Thoracic aorta (tissue), 2 donors: ENCODE measurements around the gene PTPN6. TPM values are rescaled to one million over a fixed set of nuclear protein-coding genes. Genes with fewer than 3 reads are reported as not detected.
A peak's percentile ranks its signal among the peaks of the same experiment; 100 is the strongest.

Experiments used
- ATAC-seq: fragments of 150-250 bp; one replicate; pipeline ENCODE4 v1.8.0; 2017; ENCODE audit warnings: low read depth; ENCODE audit not compliant: insufficient number of reproducible peaks, low FRiP score
- DNase-seq: peaks from one replicate; pipeline ENCODE4 v3.0.0-alpha.2; 2020; ENCODE audit warnings: low spot score
- H3K27ac ChIP-seq, 2 donors: fragments of 200-600 bp; sonication (generic); 1 replicate in 1 of 2; 2 replicates in 1 of 2; pipeline ENCODE4 v1.5.1; 2016; ENCODE audit warnings: mild to moderate bottlenecking in 2 of 2, moderate library complexity in 2 of 2
- H3K27me3 ChIP-seq: fragments of 200-600 bp; sonication (generic); replicated peaks from 2 replicates; pipeline ENCODE4 v1.6.0; 2016; ENCODE audit warnings: mild to moderate bottlenecking; ENCODE audit not compliant: insufficient read depth
- H3K36me3 ChIP-seq: fragments of 200-600 bp; sonication (generic); one replicate; pipeline ENCODE4 v1.5.1; 2016
- H3K4me1 ChIP-seq, 2 donors: fragments of 200-600 bp; sonication (generic); 1 replicate in 1 of 2; 2 replicates in 1 of 2; pipeline versions ENCODE4 v1.5.1 to v1.6.0; 2016; ENCODE audit warnings: low read depth in 2 of 2, mild to moderate bottlenecking in 1 of 2; ENCODE audit not compliant: control insufficient read depth in 1 of 2
- H3K4me3 ChIP-seq: fragments of 200-600 bp; sonication (generic); 2 replicates; pipeline ENCODE4 v1.5.1; 2016; ENCODE audit warnings: mild to moderate bottlenecking
- H3K9me3 ChIP-seq: fragments of 200-600 bp; sonication (generic); 2 replicates; pipeline ENCODE4 v1.5.1; 2016
- total RNA-seq, 2 donors: library from RNA; depleted of rRNA; stranded (reverse); fragments of >200 nt; gene quantifications; one replicate each; pipeline versions ENCODE4 v1.1.0 to v1.2.3, GENCODE V29; 2016
- TF ChIP-seq, protein P1 (sequence below): fragments of 200-600 bp; sonication (generic); IDR thresholded peaks from one replicate; pipeline ENCODE4 v1.5.1; 2019; ENCODE audit warnings: antibody characterized with exemption

The PTPN6 gene
- total RNA-seq, 2 donors from 2014 or later = 19.0 to 24.0 TPM

DNA sequence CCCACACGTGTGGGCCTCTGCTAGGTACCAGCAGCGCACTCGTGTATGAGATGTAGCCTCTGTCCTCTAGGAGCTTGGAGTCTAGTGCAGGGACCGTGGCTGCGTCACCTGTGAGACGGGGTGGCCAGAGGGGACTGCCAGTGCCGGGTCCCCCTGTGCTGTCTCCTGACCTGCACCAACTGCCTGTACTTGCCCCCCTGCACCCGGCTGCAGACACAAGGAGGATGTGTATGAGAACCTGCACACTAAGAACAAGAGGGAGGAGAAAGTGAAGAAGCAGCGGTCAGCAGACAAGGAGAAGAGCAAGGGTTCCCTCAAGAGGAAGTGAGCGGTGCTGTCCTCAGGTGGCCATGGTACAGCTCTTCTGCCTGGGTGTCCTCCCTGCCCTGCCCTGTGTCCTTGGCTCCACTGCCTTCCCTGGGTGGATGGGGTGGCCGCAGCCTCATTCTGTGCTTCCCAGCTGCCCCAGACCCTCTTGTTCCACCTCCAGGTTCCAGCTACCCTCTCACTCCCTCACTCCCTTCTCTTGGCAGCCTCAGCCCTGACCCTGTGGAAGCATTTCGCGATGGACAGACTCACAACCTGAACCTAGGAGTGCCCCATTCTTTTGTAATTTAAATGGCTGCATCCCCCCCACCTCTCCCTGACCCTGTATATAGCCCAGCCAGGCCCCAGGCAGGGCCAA is 9.6 kb downstream of the PTPN6 start:
- ATAC-seq = no peak
- Histone ChIP-seq H3K4me1 (peaks cover 6 to 10% of the 10 kb centered on the region in 2 donors), H3K27ac (peak overlapping the region in 1 of 2 donors; percentile 41), H3K27me3 (no peaks in the 10 kb centered on the region), H3K4me3 (peak overlapping the region; percentile 25), H3K36me3 (peaks cover 6% of the 10 kb centered on the region), H3K9me3 (no peaks in the 10 kb centered on the region)
- no peak for DNase-seq
- TF ChIP-seq, protein P1, sequence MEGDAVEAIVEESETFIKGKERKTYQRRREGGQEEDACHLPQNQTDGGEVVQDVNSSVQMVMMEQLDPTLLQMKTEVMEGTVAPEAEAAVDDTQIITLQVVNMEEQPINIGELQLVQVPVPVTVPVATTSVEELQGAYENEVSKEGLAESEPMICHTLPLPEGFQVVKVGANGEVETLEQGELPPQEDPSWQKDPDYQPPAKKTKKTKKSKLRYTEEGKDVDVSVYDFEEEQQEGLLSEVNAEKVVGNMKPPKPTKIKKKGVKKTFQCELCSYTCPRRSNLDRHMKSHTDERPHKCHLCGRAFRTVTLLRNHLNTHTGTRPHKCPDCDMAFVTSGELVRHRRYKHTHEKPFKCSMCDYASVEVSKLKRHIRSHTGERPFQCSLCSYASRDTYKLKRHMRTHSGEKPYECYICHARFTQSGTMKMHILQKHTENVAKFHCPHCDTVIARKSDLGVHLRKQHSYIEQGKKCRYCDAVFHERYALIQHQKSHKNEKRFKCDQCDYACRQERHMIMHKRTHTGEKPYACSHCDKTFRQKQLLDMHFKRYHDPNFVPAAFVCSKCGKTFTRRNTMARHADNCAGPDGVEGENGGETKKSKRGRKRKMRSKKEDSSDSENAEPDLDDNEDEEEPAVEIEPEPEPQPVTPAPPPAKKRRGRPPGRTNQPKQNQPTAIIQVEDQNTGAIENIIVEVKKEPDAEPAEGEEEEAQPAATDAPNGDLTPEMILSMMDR = no peak

DNA sequence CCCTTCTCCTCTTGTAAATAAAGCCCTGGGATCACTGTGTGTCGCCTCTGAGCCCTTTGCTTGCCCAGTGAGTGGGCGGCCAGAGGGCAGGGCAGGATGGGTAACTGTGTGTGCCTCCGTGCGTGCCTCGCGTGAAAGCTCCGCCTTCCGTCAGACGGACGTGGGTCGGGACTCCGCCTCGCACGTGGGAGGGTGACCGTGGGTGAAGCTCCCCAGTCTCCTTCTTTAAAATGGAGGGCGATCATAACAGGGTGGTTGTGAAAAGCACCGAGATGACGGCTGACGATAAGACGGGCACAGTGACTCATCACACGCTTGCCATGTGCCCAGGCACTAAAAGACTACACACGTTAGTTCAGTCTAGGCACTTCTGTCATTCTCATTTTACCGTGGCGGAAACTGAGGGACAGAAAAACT is 10.1 kb downstream of the PTPN6 start:
- no peak for DNase-seq
- Histone ChIP-seq H3K27me3 (no peaks in the 10 kb centered on the region), H3K36me3 (peaks cover 11% of the 10 kb centered on the region), H3K4me1 (peaks cover 6 to 10% of the 10 kb centered on the region in 2 donors), H3K4me3 (peak overlapping the region; percentile 25), H3K27ac (peak overlapping the region; percentile 12 to 41), H3K9me3 (no peaks in the 10 kb centered on the region)
- ATAC-seq = peak; percentile 15
- TF ChIP-seq, protein P1 = no peak

DNA sequence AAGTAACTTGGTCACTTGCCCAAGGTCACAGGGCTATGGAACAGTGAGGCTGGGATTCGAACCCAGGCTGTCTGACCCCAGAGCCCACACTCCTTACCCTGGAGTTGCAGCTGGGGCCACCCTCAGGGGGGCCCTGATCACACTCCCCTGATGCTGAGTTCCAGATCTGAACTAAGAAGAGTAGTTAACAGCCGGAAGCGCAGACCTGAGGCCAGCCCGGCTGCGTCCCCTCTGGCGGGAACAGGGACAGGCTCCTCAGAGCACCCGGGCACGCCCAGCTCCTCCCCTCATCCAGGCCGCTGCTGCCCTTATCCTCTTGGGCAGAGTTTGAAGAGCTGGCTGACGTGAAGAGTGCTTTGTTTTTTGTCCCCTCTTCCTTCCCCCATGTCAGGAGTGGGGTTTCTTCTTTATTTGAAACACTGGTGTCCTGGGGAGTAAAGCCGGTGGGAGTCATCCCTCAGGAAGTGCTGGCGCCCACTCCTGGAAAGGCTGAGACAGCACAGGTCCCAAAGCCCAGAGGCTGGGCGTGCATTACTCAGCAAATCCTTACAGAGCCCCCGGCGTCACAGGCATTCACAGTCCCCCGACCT is 10.6 kb downstream of the PTPN6 start:
- peaks cover 6 to 10% of the 10 kb centered on the region in 2 donors for H3K4me1 ChIP-seq
- peak overlapping the region; percentile 25 for H3K4me3 ChIP-seq
- peak overlapping the region; percentile 12 to 41 for H3K27ac ChIP-seq
- DNase-seq (no peak), ATAC-seq (no peak)
- H3K36me3 ChIP-seq = peaks cover 17% of the 10 kb centered on the region
- TF ChIP-seq, protein P1 = peak; percentile 23
- H3K27me3 ChIP-seq = no peaks in the 10 kb centered on the region
- no peaks in the 10 kb centered on the region for H3K9me3 ChIP-seq

DNA sequence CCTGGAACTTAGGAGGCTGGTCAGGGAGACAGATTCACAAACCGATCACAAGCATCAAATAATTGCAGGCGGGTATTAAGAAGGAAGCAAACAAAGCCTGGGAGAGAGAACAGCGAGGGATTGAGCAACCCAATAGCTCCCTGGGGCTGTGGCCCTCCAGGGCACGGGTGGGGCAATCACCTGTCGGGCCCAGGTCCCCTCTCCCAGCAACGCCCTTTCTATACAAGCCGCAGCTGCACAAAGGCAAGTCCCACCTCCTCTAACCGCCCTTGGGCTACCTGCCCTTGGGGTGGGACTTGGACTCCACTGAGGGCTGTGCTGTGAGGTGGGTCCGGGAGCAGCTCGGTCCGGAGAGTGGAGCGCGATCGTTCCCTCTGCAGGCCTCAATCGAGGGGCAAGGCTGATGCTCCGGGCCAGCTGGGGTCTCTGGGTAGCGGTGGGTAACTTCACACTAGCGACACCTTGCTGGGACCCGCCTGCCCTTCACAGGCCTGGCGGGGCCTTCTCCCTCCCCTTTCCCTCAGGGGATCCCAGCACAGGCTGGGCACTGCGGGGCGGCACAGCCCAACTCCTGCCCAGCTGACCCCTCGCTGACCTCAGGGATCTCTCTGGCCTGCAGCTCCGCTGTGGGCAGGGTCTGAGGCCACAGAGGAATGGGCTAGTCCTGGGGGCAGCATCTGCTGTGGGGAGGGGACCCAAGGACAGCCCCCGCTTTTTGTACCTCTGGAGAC is 11.3 kb downstream of the PTPN6 start:
- no peak for ATAC-seq
- Histone ChIP-seq H3K27me3 (no peaks in the 10 kb centered on the region), H3K4me1 (peaks cover 6 to 10% of the 10 kb centered on the region in 2 donors), H3K4me3 (no peak overlapping the region), H3K36me3 (peaks cover 23% of the 10 kb centered on the region), H3K9me3 (no peaks in the 10 kb centered on the region), H3K27ac (no peak overlapping the region)
- no peak for DNase-seq
- TF ChIP-seq, protein P1 = no peak
